Aorta (tissue), 5 donors: ENCODE data around the gene ENTREP1. TPM values are rescaled to one million over a fixed set of nuclear protein-coding genes. Genes with fewer than 3 reads are reported as not detected.

Source experiments
- ATAC-seq: fragments of 200-7000 bp; cut with Tn5 transposase; one replicate; pipeline ENCODE4 v1.9.1; 2022; ENCODE audit warnings: moderate library complexity; ENCODE audit not compliant: low FRiP score
- DNase-seq, 2 donors: peaks; one replicate each; pipeline ENCODE4 v3.0.0-alpha.2; 2020
- H3K27ac ChIP-seq, 2 donors: one replicate each; pipeline ENCODE4 v1.5.1; 2013; ENCODE audit warnings: low read length in 2 of 2, mild to moderate bottlenecking in 2 of 2, moderate library complexity in 2 of 2, control low read depth in 1 of 2, inconsistent platforms in 1 of 2, low read depth in 1 of 2
- H3K27me3 ChIP-seq, 2 donors: one replicate each; pipeline ENCODE4 v1.6.1; 2013; ENCODE audit warnings: control low read depth in 1 of 2, low read length in 1 of 2, mild to moderate bottlenecking in 1 of 2, moderate library complexity in 1 of 2; ENCODE audit not compliant: insufficient read depth in 2 of 2, control insufficient read depth in 1 of 2
- H3K36me3 ChIP-seq, 2 donors: one replicate each; pipeline ENCODE4 v1.6.1; 2013; ENCODE audit warnings: control low read depth in 1 of 2, low read length in 1 of 2, mild to moderate bottlenecking in 1 of 2; ENCODE audit not compliant: insufficient read depth in 2 of 2, control insufficient read depth in 1 of 2
- H3K4me1 ChIP-seq, 2 donors: one replicate each; pipeline ENCODE4 v1.6.1; 2013; ENCODE audit warnings: low read length in 2 of 2, control low read depth in 1 of 2, mild to moderate bottlenecking in 1 of 2, moderate library complexity in 1 of 2; ENCODE audit not compliant: insufficient read depth in 2 of 2, control insufficient read depth in 1 of 2
- H3K4me3 ChIP-seq, 2 donors: one replicate each; pipeline ENCODE4 v1.5.1; 2013; ENCODE audit warnings: low read length in 2 of 2, control low read depth in 1 of 2, mild to moderate bottlenecking in 1 of 2
- H3K9me3 ChIP-seq: one replicate; pipeline ENCODE4 v1.6.1; 2013; ENCODE audit warnings: mild to moderate bottlenecking, low read length; ENCODE audit not compliant: control insufficient read depth
- WGBS, 2 donors: extraction: QIAGEN DNeasy Blood & Tissue Kit; methylation state at CpG; one replicate each; pipeline ENCODE4 v1.1.7; 2013; 5-methylcytosine and 5-hydroxymethylcytosine counted together
- intact Hi-C, 2 donors: fragments of 100-400 bp; cut with DNase I; formaldehyde crosslinking; loops; one replicate each; pipeline versions ENCODE4 v1.14.2 to v1.15.0; 2022
- polyA plus RNA-seq, 2 donors: library from polyadenylated mRNA; stranded (reverse); fragments of 200-250 nt; gene quantifications; one replicate each; pipeline ENCODE4 v1.2.3, GENCODE V29; 2013
- total RNA-seq, 2 donors: library from RNA; stranded (reverse); fragmentation: NEBNext Ultra II Directional; extraction: Animal tissue kit (Norgen Biotek cat#: 25700); gene quantifications; one replicate each; pipeline ENCODE4 v1.2.1, GENCODE V29; 2021
- donor health status: healthy with polysubstance abuse.
- donor health status: Bipolar disorder and iron deficiency.
- donor health status: DM: no; HTN: no; CAD: no.
- donor health status: DM: no; HTN: no; CAD: no.
- donor health status: DM: yes; HTN: yes; CAD: no.

Gene ENTREP1
- total and polyA plus RNA-seq, 4 donors, result 0.25 to 5.7 (median 3.1) TPM

GRCh38 chr9:69330580-69330979 lies 5.6 kb downstream of the ENTREP1 start:
- DNase-seq, result no peak
- no peaks in the 10 kb centered on the region for H3K9me3 ChIP-seq
- intact Hi-C loops, result no loop called here
- H3K4me1 ChIP-seq, result no peaks in the 10 kb centered on the region
- H3K4me3 ChIP-seq, result no peak overlapping the region
- H3K27me3 ChIP-seq, result no peaks in the 10 kb centered on the region
- no peaks in the 10 kb centered on the region for H3K36me3 ChIP-seq
- no peak for ATAC-seq
- 95 to 99% methylated on average over 3 of the region's 3 CpGs for WGBS, 2 donors
- H3K27ac ChIP-seq, result no peak overlapping the region

GRCh38 chr9:69331444-69331843 lies 6.4 kb downstream of the ENTREP1 start:
- ATAC-seq (no peak), DNase-seq (no peak)
- Histone ChIP-seq H3K27ac (no peak overlapping the region), H3K36me3 (no peaks in the 10 kb centered on the region), H3K9me3 (no peaks in the 10 kb centered on the region), H3K27me3 (no peaks in the 10 kb centered on the region), H3K4me1 (no peaks in the 10 kb centered on the region), H3K4me3 (no peak overlapping the region)
- WGBS, 2 donors, result 81 to 99% methylated on average over 3 of the region's 3 CpGs
- intact Hi-C loops, result no loop called here

GRCh38 chr9:69332067-69332685 lies 7.2 kb downstream of the ENTREP1 start:
- no peak for DNase-seq
- intact Hi-C loops, result no loop called here
- WGBS, 2 donors, result 97 to 98% methylated on average over 5 of the region's 5 CpGs
- no peaks in the 10 kb centered on the region for H3K36me3 ChIP-seq
- no peaks in the 10 kb centered on the region for H3K9me3 ChIP-seq
- no peaks in the 10 kb centered on the region for H3K4me1 ChIP-seq
- no peak for ATAC-seq
- no peak overlapping the region for H3K27ac ChIP-seq
- no peaks in the 10 kb centered on the region for H3K27me3 ChIP-seq
- no peak overlapping the region for H3K4me3 ChIP-seq

- Histone ChIP-seq H3K36me3 (no peaks in the 10 kb centered on the region), H3K27me3 (no peaks in the 10 kb centered on the region), H3K27ac (no peak overlapping the region), H3K4me1 (no peaks in the 10 kb centered on the region), H3K9me3 (no peaks in the 10 kb centered on the region), H3K4me3 (no peak overlapping the region)
- intact Hi-C loops, result no loop called here
- DNase-seq, result no peak
- WGBS, 2 donors, result 83 to 93% methylated on average over 2 of the region's 2 CpGs
- no peak for ATAC-seq
Observed at GRCh38 chr9:69333716-69334115, 8.7 kb downstream of the ENTREP1 start.

- Histone ChIP-seq H3K27me3 (no peaks in the 10 kb centered on the region), H3K4me3 (no peak overlapping the region), H3K9me3 (no peaks in the 10 kb centered on the region), H3K4me1 (no peaks in the 10 kb centered on the region), H3K27ac (no peak overlapping the region), H3K36me3 (no peaks in the 10 kb centered on the region)
- intact Hi-C loops, result no loop called here
- ATAC-seq (no peak), DNase-seq (no peak)
Observed at GRCh38 chr9:69334317-69334716, 9.3 kb downstream of the ENTREP1 start.

- H3K36me3 ChIP-seq, result no peaks in the 10 kb centered on the region
- no peak overlapping the region for H3K27ac ChIP-seq
- no peak for ATAC-seq
- H3K27me3 ChIP-seq, result no peaks in the 10 kb centered on the region
- DNase-seq, result no peak
- intact Hi-C loops, result no loop called here
- WGBS, 2 donors, result 62 to 66% methylated on average over 2 of the region's 2 CpGs
- H3K4me1 ChIP-seq, result no peaks in the 10 kb centered on the region
- no peak overlapping the region for H3K4me3 ChIP-seq
- H3K9me3 ChIP-seq, result no peaks in the 10 kb centered on the region
Observed at GRCh38 chr9:69339620-69340019, 14.6 kb downstream of the ENTREP1 start.

- no peak for DNase-seq
- no peak for ATAC-seq
- intact Hi-C loops, result no loop called here
- no peak overlapping the region for H3K4me3 ChIP-seq
- H3K36me3 ChIP-seq, result no peaks in the 10 kb centered on the region
- no peak overlapping the region for H3K27ac ChIP-seq
- no peaks in the 10 kb centered on the region for H3K27me3 ChIP-seq
- no peaks in the 10 kb centered on the region for H3K4me1 ChIP-seq
- WGBS, 2 donors, result 31 to 90% methylated on average over 3 of the region's 3 CpGs
- no peaks in the 10 kb centered on the region for H3K9me3 ChIP-seq
Observed at GRCh38 chr9:69340631-69341030, 15.6 kb downstream of the ENTREP1 start.

- H3K4me1 ChIP-seq, result no peaks in the 10 kb centered on the region
- intact Hi-C loops, result no loop called here
- H3K27me3 ChIP-seq, result no peaks in the 10 kb centered on the region
- no peaks in the 10 kb centered on the region for H3K9me3 ChIP-seq
- 95 to 97% methylated on average over 1 of the region's 1 CpG for WGBS, 2 donors
- H3K36me3 ChIP-seq, result no peaks in the 10 kb centered on the region
- no peak overlapping the region for H3K4me3 ChIP-seq
- DNase-seq (no peak), ATAC-seq (no peak)
- H3K27ac ChIP-seq, result no peak overlapping the region
Observed at GRCh38 chr9:69342769-69343168, 17.8 kb downstream of the ENTREP1 start.

GRCh38 chr9:69344459-69344858 lies 19.4 kb downstream of the ENTREP1 start:
- no peaks in the 10 kb centered on the region for H3K27me3 ChIP-seq
- H3K36me3 ChIP-seq, result no peaks in the 10 kb centered on the region
- DNase-seq (no peak), ATAC-seq (no peak)
- no peaks in the 10 kb centered on the region for H3K9me3 ChIP-seq
- no peaks in the 10 kb centered on the region for H3K4me1 ChIP-seq
- intact Hi-C loops, result no loop called here
- WGBS, 2 donors, result 90 to 97% methylated on average over 4 of the region's 4 CpGs
- H3K27ac ChIP-seq, result no peak overlapping the region
- no peak overlapping the region for H3K4me3 ChIP-seq
